OCI-LY7 (cell line): ENCODE measurements around the gene NLRP11.

ENCODE experiments used
- EZH2phosphoT487 ChIP-seq: fragments of 200-600 bp; sonication (generic); IDR thresholded peaks from 2 replicates; pipeline ENCODE4 v1.6.1; 2018; ENCODE audit warnings: low read depth, borderline replicate concordance, mild to moderate bottlenecking, mixed run types, antibody characterized with exemption, low read length, moderate library complexity, mixed read lengths
- TF ChIP-seq, protein P1 (sequence below): fragments of 200-600 bp; sonication (generic); conservative IDR thresholded peaks from 2 replicates; pipeline ENCODE4 v1.5.1; 2014; ENCODE audit warnings: mild to moderate bottlenecking, antibody characterized with exemption, low read length, moderate library complexity, mixed read lengths

DNA sequence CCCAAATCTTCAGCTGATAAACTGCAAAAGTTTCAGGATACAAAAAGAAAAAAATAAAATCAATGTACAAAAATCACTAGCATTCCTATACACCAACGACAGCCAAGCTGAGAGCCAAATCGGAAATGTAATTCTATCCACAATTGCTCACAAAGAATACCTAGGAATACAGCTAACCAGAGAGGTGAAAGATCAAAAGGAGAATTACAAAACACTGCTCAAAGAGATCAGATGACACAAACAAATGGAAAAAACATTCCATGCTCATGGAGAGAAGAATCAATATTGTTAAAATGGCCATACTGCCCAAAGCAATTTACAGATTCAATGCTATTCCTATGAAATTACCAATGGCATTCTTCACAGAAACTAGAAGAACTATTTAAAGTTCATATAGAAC, 29.5 kb downstream of the NLRP11 start:
- TF ChIP-seq, protein P1, sequence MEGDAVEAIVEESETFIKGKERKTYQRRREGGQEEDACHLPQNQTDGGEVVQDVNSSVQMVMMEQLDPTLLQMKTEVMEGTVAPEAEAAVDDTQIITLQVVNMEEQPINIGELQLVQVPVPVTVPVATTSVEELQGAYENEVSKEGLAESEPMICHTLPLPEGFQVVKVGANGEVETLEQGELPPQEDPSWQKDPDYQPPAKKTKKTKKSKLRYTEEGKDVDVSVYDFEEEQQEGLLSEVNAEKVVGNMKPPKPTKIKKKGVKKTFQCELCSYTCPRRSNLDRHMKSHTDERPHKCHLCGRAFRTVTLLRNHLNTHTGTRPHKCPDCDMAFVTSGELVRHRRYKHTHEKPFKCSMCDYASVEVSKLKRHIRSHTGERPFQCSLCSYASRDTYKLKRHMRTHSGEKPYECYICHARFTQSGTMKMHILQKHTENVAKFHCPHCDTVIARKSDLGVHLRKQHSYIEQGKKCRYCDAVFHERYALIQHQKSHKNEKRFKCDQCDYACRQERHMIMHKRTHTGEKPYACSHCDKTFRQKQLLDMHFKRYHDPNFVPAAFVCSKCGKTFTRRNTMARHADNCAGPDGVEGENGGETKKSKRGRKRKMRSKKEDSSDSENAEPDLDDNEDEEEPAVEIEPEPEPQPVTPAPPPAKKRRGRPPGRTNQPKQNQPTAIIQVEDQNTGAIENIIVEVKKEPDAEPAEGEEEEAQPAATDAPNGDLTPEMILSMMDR = no peak
- no peak for TF ChIP-seq EZH2phosphoT487
